Measurements from ENCODE around the gene FAT3.

GRCh38 chr11:92249156-92249753 is 24.6 kb downstream of the FAT3 start:
- TF ChIP-seq CTCF (IDR thresholded peaks at IDR 0.05 in 2 of 3, conservative IDR thresholded peaks at IDR 0.05 in 1 of 3; ENCODE audit: borderline replicate concordance in 1 of 3, insufficient read depth in 1 of 3, low read depth in 2 of 3, low read length in 2 of 3) (no peak), EZH2phosphoT487 (IDR thresholded peaks at IDR 0.05; ENCODE audit: borderline replicate concordance) (no peak), RAD21 (IDR thresholded peaks at IDR 0.05; ENCODE audit: low read depth) (no peak), ZBTB33 (IDR thresholded peaks at IDR 0.05; ENCODE audit: extremely low read depth, insufficient replicate concordance, low read length) (no peak), YY1 (IDR thresholded peaks at IDR 0.05; ENCODE audit: extremely low read depth, insufficient replicate concordance, low read depth, low read length) (no peak), EZH2 (IDR thresholded peaks at IDR 0.05) (no peak), ZFX (IDR thresholded peaks at IDR 0.05) (no peak), POLR2AphosphoS5 (IDR thresholded peaks at IDR 0.05; ENCODE audit: low read depth, low read length) (no peak), POLR2A (IDR thresholded peaks at IDR 0.05; ENCODE audit: borderline replicate concordance, extremely low read depth, insufficient read depth, insufficient read length) (no peak), REST (IDR thresholded peaks at IDR 0.05; ENCODE audit: low read depth) (no peak), CEBPB (IDR thresholded peaks at IDR 0.05; ENCODE audit: low read depth) (no peak), SIN3A (IDR thresholded peaks at IDR 0.05; ENCODE audit: low read depth) (no peak)
